GM19240 (cell line): ENCODE results near the gene RHOBTB3.
"Not testable (repeated sequence)": the region's sequence is repeated elsewhere in the genome, so short reads cannot be mapped to it uniquely, and the experiment has no call there.

Source experiments
- DNase-seq: peaks from one replicate; pipeline ENCODE4 v3.0.0; 2011; ENCODE audit warnings: low spot score; ENCODE audit not compliant: insufficient read length

The RHOBTB3 gene

GRCh38 chr5:95713246-95713645 lies 17.9 kb upstream of the RHOBTB3 start:
- DNase-seq, result not testable (repeated sequence)

DNA sequence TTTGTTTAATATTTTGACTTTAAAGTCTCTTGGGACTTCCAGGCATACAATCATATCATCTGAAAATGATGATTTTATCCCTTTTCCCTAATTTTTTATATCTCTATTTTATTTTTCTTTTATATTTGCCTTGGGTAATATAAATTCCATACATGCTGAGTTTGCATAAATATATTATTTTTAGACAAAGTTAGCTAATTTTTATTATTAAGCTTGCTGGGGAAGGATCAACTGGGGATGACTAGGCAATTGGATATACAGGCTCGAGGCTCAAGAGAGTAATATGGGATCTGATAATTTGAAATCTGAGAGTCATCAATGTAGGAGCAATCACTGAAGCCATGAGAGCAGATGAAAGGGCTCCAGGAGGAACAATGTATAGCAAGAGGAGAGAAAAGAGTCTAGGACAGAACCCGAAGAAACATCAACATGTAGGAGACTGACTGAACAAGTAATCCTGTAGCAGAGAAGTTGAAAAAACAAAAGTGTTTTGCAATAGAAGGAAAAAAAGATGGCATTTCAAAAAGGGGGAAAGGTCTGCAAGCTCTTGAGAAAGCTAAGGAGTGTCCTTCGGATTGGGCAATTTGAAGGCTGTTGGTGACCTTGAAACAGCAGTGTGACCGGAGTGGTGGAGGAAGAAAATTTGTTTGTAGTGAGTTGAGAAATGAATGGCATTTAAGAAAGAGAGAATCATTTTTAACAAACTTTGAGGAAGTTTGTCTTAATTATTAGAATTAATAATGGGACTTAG lies 17.0 kb upstream of the RHOBTB3 start:
- no peak for DNase-seq

DNA sequence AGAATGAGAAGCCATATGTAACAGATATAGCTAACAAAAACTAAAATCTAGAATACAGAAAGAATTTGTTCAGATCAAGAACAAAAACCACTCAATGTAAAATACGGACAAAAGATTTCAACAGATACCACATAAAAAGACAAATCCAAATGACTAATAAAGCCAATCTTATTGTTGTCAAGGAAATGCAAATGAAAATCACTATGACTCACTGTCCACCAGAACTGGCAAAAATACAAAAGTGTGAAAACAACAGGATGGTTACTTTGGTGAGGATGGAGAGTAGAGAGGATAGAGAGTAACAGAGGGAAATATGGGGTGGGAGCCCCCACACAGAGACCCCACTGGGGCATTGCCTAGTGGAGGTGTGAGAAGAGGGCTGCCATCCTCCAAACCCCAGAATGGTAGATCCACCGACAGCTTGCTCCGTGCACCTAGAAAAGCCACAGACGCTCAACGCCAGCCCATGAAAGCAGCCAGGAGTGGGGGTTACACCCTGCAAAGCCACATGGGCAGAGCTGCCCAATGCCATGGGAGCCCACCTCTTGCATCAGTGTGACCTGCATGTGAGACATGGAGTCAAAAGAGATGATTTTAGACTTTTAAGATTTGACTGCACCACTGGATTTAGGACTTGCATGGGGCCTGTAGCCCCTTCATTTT lies 15.2 kb upstream of the RHOBTB3 start:
- DNase-seq, result no peak

GRCh38 chr5:95717439-95717838 lies 13.7 kb upstream of the RHOBTB3 start:
- no peak for DNase-seq

DNA sequence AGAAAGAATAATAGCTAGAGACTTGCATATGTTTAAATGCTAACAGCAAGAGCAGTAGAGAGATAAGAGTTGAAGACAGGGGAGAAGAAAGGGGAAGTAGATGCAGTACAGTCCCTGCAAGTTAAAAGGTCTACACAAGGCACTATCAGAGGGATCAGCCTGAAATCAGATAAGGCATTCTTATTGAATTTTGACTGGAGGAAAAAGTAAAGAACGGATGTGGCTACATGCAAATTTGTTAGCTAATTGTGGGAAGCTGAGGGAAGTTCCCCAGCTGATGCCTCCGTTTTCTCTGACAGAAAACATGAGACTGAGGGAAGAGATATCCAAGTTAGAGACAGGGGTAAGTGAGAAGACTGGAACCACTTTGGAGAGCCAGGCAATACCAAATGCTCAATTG lies 12.9 kb upstream of the RHOBTB3 start:
- DNase-seq, result no peak

DNA sequence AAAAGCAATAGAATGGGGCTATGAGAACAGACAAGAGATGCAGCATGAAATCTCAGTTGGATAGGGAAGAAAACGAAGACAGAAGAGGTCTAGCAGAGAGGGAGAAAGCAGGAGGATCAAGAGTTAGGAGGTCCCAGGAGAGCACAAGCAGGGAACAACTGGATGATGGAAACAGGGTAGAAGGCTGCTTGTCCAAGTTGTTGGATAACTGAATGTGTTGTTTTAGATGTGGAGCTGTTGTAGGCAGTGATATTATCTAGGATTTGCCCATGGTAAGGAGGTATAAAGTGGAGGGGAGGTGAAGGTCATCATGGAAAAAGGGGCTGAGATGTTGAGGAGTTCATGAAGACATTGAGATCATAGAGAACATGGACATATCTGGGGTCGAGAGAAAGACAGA lies 12.4 kb upstream of the RHOBTB3 start:
- no peak for DNase-seq

- DNase-seq, result no peak
These were observed 10.9 kb upstream of the RHOBTB3 start for GRCh38 chr5:95720094-95720786.

- no peak for DNase-seq
These were observed 9.4 kb upstream of the RHOBTB3 start for GRCh38 chr5:95721582-95722295.

DNA sequence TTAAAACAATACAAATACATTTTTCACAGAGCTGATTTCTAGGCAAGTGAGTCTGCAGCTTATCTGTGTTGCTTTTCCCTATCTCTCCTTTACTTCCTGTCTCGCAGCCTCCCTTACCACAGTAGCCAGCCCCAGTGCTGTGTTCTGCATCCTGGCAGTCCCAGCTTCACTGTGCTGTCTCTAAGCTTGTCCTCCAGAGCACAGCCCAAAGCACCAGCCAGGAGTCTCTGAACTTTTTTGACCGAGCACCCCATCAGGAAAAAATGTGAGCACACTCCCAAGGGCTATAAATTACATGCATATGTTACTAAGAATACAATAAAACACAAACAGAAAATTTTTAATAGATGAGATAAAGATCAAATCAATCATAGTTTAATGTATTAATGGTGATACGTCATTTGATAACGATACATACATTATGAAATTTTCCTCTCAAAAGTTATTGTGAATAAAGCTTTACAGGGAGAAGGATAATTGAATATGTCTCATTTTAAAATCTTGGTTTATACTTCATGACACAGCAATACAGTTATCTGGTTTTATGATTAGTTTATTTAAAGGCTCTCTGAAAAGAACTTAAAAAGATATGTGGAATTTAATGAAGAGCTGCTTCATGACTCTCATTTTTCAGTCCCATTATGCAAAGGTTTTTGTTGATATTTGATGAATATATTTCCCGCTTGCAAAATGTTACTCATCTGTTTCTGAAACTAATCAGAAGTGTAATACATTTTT lies 7.3 kb upstream of the RHOBTB3 start:
- DNase-seq, result no peak

GRCh38 chr5:95725071-95725820 lies 5.9 kb upstream of the RHOBTB3 start:
- no peak for DNase-seq

DNA sequence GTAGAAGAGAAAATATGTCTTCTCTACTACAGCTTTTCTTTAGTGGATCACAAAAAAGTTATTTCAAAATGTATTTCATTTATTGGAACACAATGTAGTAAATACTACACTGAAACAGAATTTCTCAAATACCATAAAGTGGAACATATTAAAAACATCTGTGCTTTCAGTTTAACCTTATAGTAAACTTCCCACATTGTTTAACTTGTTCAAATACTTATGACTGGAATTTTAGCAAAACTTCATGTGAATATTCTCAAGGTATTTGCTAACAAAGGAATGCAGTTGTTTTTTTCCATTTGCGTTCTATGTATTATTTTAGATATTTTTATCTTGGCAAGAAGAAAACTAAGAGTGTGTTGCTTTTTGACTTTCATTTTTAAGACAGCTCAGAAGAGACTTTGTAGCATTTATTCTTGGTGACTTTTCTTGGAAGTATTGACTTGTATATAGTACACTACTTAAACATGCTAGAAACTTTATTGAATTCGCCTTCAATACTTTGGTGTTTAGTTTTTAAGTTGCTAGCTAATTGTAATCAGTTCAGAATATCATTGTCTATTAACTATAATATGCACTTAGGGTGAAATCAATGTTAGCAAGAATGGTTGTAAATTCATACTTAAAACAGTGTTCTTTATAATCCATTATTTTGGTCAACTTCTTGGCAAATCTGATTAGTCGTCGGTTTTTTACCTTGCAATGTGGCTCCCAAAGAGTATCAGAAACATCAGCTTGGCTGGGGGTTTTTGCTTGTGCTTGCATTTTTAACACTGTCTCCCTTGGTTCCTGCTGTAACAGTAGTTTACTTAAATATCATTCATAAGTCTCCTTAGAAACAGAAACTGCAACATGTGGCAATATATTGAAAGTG lies 5.0 kb upstream of the RHOBTB3 start:
- no peak for DNase-seq

DNA sequence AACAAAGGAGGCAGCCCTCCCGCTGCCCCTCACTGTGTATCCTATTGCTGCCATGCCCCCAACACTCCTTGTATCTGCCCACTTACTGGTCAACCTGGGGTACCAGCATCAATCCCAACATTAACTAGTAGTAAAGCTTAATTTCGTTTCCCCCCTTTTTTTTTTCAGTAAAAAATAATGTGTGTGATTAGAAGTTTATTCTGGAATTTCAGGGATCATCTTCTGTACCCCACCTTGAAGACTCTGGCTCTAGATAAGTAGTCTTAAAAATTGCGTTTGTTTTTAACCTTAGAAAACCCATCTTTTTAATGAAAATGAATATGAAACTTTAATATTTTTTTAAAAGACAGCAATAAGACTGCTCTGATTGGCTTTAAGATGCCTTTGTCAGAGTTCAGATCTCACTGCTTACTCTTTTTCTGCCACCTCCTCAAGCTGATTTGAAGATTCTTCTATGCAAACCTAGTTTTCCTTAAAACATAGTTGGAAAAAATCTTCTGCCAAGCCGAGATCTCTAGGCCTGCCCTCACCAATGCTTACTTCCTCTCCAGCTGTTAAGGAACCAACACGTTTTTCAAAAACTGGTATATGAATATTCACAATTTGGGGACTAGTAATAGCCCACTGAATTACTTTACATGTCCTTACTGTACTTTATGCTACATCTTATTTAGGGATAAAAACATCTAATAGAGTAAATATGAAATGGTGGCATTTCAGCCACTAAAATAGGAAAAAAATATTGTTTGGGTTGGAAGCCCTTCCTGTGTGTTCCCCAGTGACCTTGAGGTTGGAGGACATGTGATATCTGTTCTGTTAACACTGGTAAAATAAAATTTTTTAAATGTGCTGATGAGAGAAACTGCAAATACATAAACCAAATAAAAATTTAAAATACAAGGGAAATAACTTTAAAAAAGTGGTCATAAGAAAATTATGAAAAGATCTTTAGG lies 4.0 kb upstream of the RHOBTB3 start:
- DNase-seq, result no peak

DNA sequence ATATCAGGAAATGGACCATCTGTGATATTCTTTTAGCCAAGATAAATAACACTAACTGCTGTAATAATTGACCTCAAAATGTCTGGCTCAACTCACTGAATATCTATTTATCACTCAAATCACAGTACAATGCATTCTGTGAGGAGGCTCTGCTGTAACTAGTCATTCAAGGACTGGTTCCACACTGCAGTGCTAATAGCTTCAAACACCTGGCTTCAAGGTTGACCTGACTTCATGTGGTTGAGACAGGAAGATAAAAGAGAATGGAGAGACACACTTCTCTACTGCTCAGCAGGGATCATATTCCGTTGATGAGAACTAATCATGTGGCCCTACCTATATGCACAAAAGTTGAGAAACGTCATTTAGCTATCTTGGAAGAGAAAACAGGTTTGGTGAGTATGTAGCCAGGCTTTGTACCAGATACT lies 3.4 kb upstream of the RHOBTB3 start:
- no peak for DNase-seq

DNA sequence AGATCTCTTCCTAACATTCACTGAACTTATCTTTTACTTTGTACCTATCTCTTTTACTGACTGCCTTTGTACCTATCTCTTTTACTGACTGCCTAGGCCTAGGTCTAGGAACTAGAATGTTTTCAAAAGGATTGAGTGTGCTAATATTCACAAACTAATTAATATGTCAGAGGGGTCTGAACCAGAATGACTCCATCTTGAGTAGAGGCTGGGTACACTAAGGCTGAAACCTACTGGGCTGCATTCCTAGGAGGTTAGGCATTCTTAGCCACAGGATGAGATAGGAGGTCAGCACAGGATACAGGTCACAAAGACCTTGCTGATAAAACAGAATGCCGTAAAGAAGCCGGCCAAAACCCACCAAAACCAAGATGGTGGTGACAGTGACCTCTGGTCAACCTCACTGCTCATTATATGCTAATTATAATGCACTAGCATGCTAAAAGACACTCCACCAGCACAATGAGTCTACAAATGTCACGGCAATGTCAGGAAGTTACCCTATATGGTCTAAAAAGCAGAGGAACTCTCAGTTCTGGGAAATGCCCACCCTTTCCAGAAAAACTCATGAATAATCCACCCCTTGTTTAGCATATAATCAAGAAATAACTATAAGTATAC lies 2.5 kb upstream of the RHOBTB3 start:
- DNase-seq, result no peak

- DNase-seq, result no peak
These were observed 1.8 kb upstream of the RHOBTB3 start for GRCh38 chr5:95729115-95730010.

GRCh38 chr5:95730011-95730700 lies 980 bp upstream of the RHOBTB3 start:
- no peak for DNase-seq
